H1 (cell line): ENCODE results near the gene PRR7. TPM values are rescaled to one million over a fixed set of nuclear protein-coding genes. Genes with fewer than 3 reads are reported as not detected.

Source experiments
- CTCF ChIA-PET: fragments of 300-600 bp; sonication (Branson Sonifier 250); formaldehyde crosslinking; loops from one replicate; lab custom pipeline; 2021; ENCODE audit not compliant: partially characterized antibody; lab: Charles Lee
- POLR2A ChIA-PET: fragments of 300-600 bp; sonication (Branson Sonifier 250); formaldehyde crosslinking; loops from one replicate; lab custom pipeline; 2021; ENCODE audit warnings: inconsistent platforms; ENCODE audit not compliant: partially characterized antibody; lab: Charles Lee
- DNase-seq, 2 experiments: peaks; one replicate each; pipeline versions ENCODE4 v3.0.0 to v3.0.0-alpha.2; 2010 to 2022; ENCODE audit warnings: low spot score in 2 of 2, low read depth in 1 of 2, mixed read lengths in 1 of 2
- FAIRE-seq: peaks from 2 replicates; lab custom pipeline; 2011; peaks lifted over from hg19 to GRCh38; lab: Jason Lieb, UNC
- H2AFZ ChIP-seq: 2 replicates; pipeline ENCODE4 v1.8.1; 2012; ENCODE audit warnings: low read length, inconsistent platforms
- H2AK5ac ChIP-seq: 2 replicates; pipeline ENCODE4 v1.6.1; 2013; ENCODE audit warnings: low read depth, low read length
- H2BK120ac ChIP-seq: replicated peaks from 2 replicates; pipeline ENCODE3; 2013; ENCODE audit warnings: low read depth, low read length, inconsistent platforms
- H2BK12ac ChIP-seq: 2 replicates; pipeline ENCODE4 v1.6.1; 2013; ENCODE audit warnings: low read depth, low read length
- H2BK15ac ChIP-seq: 2 replicates; pipeline ENCODE4 v1.6.1; 2013; ENCODE audit warnings: low read length
- H2BK20ac ChIP-seq: 2 replicates; pipeline ENCODE4 v1.6.1; 2013; ENCODE audit warnings: low read length
- H2BK5ac ChIP-seq: 2 replicates; pipeline ENCODE4 v1.6.1; 2013; ENCODE audit warnings: low read depth, low read length
- H3K14ac ChIP-seq: 2 replicates; pipeline ENCODE4 v1.6.1; 2013; ENCODE audit warnings: inconsistent platforms; ENCODE audit not compliant: insufficient read length
- H3K18ac ChIP-seq: 2 replicates; pipeline ENCODE4 v1.6.1; 2013; ENCODE audit warnings: low read length; ENCODE audit errors: extremely low read depth
- H3K23ac ChIP-seq: 2 replicates; pipeline ENCODE4 v1.6.1; 2013; ENCODE audit warnings: inconsistent platforms; ENCODE audit not compliant: insufficient read length
- H3K23me2 ChIP-seq: 2 replicates; pipeline ENCODE4 v1.6.1; 2013; ENCODE audit warnings: low read depth, low read length
- H3K27ac ChIP-seq: 2 replicates; pipeline ENCODE4 v1.6.1; 2011; ENCODE audit warnings: low read depth, low read length, inconsistent platforms
- H3K27me3 ChIP-seq, 4 experiments: replicated peaks in 1 of 4; 1 replicate in 1 of 4; 2 replicates in 3 of 4; pipeline versions ENCODE4 v1.6.1 to v1.8.1; 2011 to 2013; ENCODE audit warnings: low read length in 3 of 4, mild to moderate bottlenecking in 3 of 4, inconsistent platforms in 2 of 4, mixed read lengths in 2 of 4, moderate library complexity in 1 of 4; ENCODE audit not compliant: control insufficient read depth in 3 of 4, insufficient read depth in 3 of 4; ENCODE audit errors: extremely low read depth in 1 of 4
- H3K36me3 ChIP-seq, 4 experiments: 2 replicates each; pipeline versions ENCODE4 v1.6.1 to v1.8.1; 2011 to 2013; ENCODE audit warnings: mild to moderate bottlenecking in 4 of 4, low read length in 3 of 4, moderate library complexity in 2 of 4, control low read depth in 1 of 4, inconsistent platforms in 1 of 4; ENCODE audit not compliant: insufficient read depth in 4 of 4, control insufficient read depth in 2 of 4
- H3K4ac ChIP-seq: replicated peaks from 2 replicates; pipeline ENCODE3; 2013; ENCODE audit warnings: low read length, low read depth, mixed read lengths, inconsistent platforms; ENCODE audit not compliant: insufficient read length
- H3K4me1 ChIP-seq, 4 experiments: replicated peaks in 1 of 4; 1 replicate in 1 of 4; 2 replicates in 3 of 4; pipeline versions ENCODE4 v1.6.1 to v1.8.1; 2011 to 2013; ENCODE audit warnings: low read length in 3 of 4, inconsistent platforms in 2 of 4, mixed read lengths in 1 of 4; ENCODE audit not compliant: insufficient read depth in 4 of 4, control insufficient read depth in 3 of 4
- H3K4me2 ChIP-seq, 2 experiments: 2 replicates each; pipeline versions ENCODE4 v1.6.1 to v1.8.1; 2011 to 2013; ENCODE audit warnings: low read depth in 2 of 2, low read length in 2 of 2, control low read depth in 1 of 2, inconsistent platforms in 1 of 2, mild to moderate bottlenecking in 1 of 2; ENCODE audit not compliant: insufficient read depth in 1 of 2
- H3K4me3 ChIP-seq, 4 experiments: fragments of 200-600, 300-600 bp in 1 of 4; sonication (generic), shearing (Covaris generic), sonication (Bioruptor Twin) in 1 of 4; 2 replicates each; pipeline versions ENCODE4 v1.5.1 to v1.8.1; 2011 to 2016; ENCODE audit warnings: low read length in 4 of 4, low read depth in 3 of 4, control low read depth in 2 of 4, inconsistent platforms in 2 of 4, mild to moderate bottlenecking in 2 of 4, mixed read lengths in 1 of 4, moderate library complexity in 1 of 4; ENCODE audit not compliant: insufficient read depth in 2 of 4; ENCODE audit errors: extremely low read depth in 1 of 4
- H3K56ac ChIP-seq: replicated peaks from 2 replicates; pipeline ENCODE3; 2013; ENCODE audit warnings: low read depth, mild to moderate bottlenecking, mixed read lengths, low read length, inconsistent platforms; ENCODE audit not compliant: insufficient read length
- H3K79me1 ChIP-seq: 2 replicates; pipeline ENCODE4 v1.6.1; 2013; ENCODE audit warnings: low read depth, low read length, control low read depth
- H3K79me2 ChIP-seq, 2 experiments: 2 replicates each; pipeline versions ENCODE4 v1.6.1 to v1.8.1; 2012 to 2013; ENCODE audit warnings: low read length in 2 of 2, mild to moderate bottlenecking in 2 of 2, inconsistent platforms in 1 of 2; ENCODE audit not compliant: insufficient read depth in 2 of 2, control insufficient read depth in 1 of 2
- H3K9ac ChIP-seq, 4 experiments: replicated peaks in 1 of 4; 1 replicate in 1 of 4; 2 replicates in 3 of 4; pipeline versions ENCODE4 v1.6.1 to v1.8.1; 2011 to 2013; ENCODE audit warnings: low read depth in 3 of 4, low read length in 3 of 4, control low read depth in 2 of 4, mild to moderate bottlenecking in 2 of 4, moderate library complexity in 2 of 4, inconsistent platforms in 1 of 4; ENCODE audit errors: extremely low read depth in 1 of 4
- H3K9me3 ChIP-seq, 2 experiments: 2 replicates each; pipeline versions ENCODE4 v1.6.1 to v1.8.1; 2012 to 2013; ENCODE audit warnings: mild to moderate bottlenecking in 2 of 2, moderate library complexity in 2 of 2, control low read depth in 1 of 2, inconsistent platforms in 1 of 2, low read depth in 1 of 2, low read length in 1 of 2, mixed read lengths in 1 of 2; ENCODE audit not compliant: insufficient read depth in 2 of 2
- H4K20me1 ChIP-seq, 2 experiments: replicated peaks in 1 of 2; 2 replicates each; pipeline versions ENCODE3 to v1.8.1; 2011 to 2013; ENCODE audit warnings: inconsistent platforms in 2 of 2, low read length in 2 of 2, mild to moderate bottlenecking in 1 of 2; ENCODE audit not compliant: insufficient read depth in 2 of 2, control insufficient read depth in 1 of 2
- H4K5ac ChIP-seq: 2 replicates; pipeline ENCODE4 v1.6.1; 2013; ENCODE audit warnings: low read length, low read depth, mixed read lengths, inconsistent platforms; ENCODE audit not compliant: insufficient read length
- H4K8ac ChIP-seq: 2 replicates; pipeline ENCODE4 v1.8.0; 2013; ENCODE audit warnings: mild to moderate bottlenecking, moderate library complexity, low read length, inconsistent platforms; ENCODE audit not compliant: insufficient read depth; ENCODE audit errors: extremely low read depth
- H4K91ac ChIP-seq: replicated peaks from 2 replicates; pipeline ENCODE3; 2013; ENCODE audit warnings: low read length, mixed read lengths, inconsistent platforms; ENCODE audit not compliant: insufficient read length
- BACH1 ChIP-seq: IDR thresholded peaks from 2 replicates; pipeline ENCODE4 v1.6.1; 2012; ENCODE audit warnings: low read length, improper control_type of control experiment
- CEBPB ChIP-seq: IDR thresholded peaks from 2 replicates; pipeline ENCODE4 v1.6.1; 2012; ENCODE audit warnings: low read depth, low read length
- SIN3A ChIP-seq, 2 experiments: IDR thresholded peaks in 1 of 2; conservative IDR thresholded peaks in 1 of 2; 2 replicates each; pipeline ENCODE4 v1.6.1; 2011 to 2012; ENCODE audit warnings: low read length in 2 of 2, improper control_type of control experiment in 1 of 2, low read depth in 1 of 2, mild to moderate bottlenecking in 1 of 2
- WGBS, 2 experiments: shearing (Covaris generic) in 1 of 2; methylation state at CpG; one replicate each; pipeline versions ENCODE4 v1.1.6 to v1.1.7; 2013 to 2015; ENCODE audit warnings: low lambda C conversion rate in 2 of 2, mixed read lengths in 2 of 2, inconsistent platforms in 1 of 2, low coverage in 1 of 2, missing lambda C conversion rate in 1 of 2; ENCODE audit not compliant: insufficient replicate concordance in 2 of 2, insufficient coverage in 1 of 2, insufficient read length in 1 of 2; ENCODE audit errors: extremely low coverage in 1 of 2, missing lambda C conversion rate in 1 of 2; 5-methylcytosine and 5-hydroxymethylcytosine counted together
- polyA plus RNA-seq, 7 experiments: library from polyadenylated mRNA; depleted of rRNA in 3 of 7; stranded (reverse) in 5 of 7; unstranded in 2 of 7; fragments of >200 nt in 5 of 7; fragments of 200-250 nt in 2 of 7; gene quantifications; 1 replicate in 5 of 7; 2 replicates in 1 of 7; 4 replicates in 1 of 7; pipeline versions ENCODE4 v1.2.1 to v1.2.3, GENCODE V29; 2011 to 2013; ENCODE audit warnings: missing spikeins in 2 of 7, mixed read lengths in 2 of 7
- total RNA-seq: library from RNA; stranded (reverse); fragmentation: NEBNext Ultra II Directional; extraction: Animal tissue kit (Norgen Biotek cat#: 25700); gene quantifications from 2 replicates; pipeline ENCODE4 v1.2.1, GENCODE V29; 2021

PRR7 gene
- total and polyA plus RNA-seq, 2 of the 8 experiments (the other 6 are each of a cell fraction or from before 2014, with no cell fraction given): 8.0 to 11.8 TPM

DNA sequence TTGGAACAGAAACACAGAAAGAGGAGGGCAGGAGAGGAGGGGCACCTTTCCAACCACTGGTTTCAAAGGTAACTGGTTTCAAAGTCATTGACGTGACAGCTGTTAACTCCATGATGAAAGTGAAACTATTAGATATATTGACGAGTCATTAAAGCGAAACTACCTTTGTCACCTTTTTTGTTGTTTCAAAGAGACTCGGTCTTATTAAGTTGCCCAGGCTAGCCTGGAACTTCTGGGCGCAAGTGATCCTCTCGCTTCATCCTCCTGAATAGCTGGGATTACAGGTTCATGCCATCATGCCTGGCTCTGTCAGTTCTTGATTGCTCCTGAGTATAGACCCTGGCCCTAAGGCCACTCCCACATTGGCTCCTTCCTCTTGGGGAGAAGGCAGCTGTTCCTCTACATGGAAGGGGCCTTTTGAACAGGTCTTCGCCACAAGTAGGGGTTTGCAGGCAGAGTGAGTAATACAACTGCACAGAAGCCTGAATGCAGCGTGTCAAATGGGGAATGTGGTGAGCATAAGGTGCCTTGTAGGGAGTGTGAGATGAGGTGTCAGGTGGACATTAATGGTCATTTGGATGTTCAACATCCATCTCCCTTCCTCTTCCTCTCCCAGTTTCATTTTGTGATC lies 33.9 kb upstream of the PRR7 start:
- Histone ChIP-seq H3K27ac (no peak overlapping the region), H3K4me1 (no peaks in the 10 kb centered on the region; a peak in 1 of 7 replicates), H3K36me3 (no peaks in the 10 kb centered on the region), H3K27me3 (peaks cover 0 to 14% (median 2%) of the 10 kb centered on the region in 4 experiments; a peak in 5 of 7 replicates), H3K23ac (no peak overlapping the region), H2BK15ac (no peak overlapping the region), H3K4me2 (no peak overlapping the region), H3K4me3 (no peak overlapping the region), H4K91ac (no peak overlapping the region), H3K23me2 (no peaks in the 10 kb centered on the region), H2BK20ac (no peak overlapping the region), H3K14ac (no peak overlapping the region), H3K56ac (no peak overlapping the region), H2AFZ (no peak overlapping the region), H2BK12ac (no peak overlapping the region), H4K8ac (no peak overlapping the region; the same call in 1 of the 2 replicates), H2BK5ac (no peak overlapping the region), H2BK120ac (no peak overlapping the region), H3K9ac (no peak overlapping the region; a peak in 1 of 7 replicates), H3K18ac (no peak overlapping the region), H3K79me1 (no peaks in the 10 kb centered on the region), H4K20me1 (no peaks in the 10 kb centered on the region), H3K4ac (no peak overlapping the region), H4K5ac (no peak overlapping the region), H3K9me3 (no peaks in the 10 kb centered on the region), H2AK5ac (no peak overlapping the region), H3K79me2 (no peaks in the 10 kb centered on the region)
- TF ChIP-seq CEBPB (no peak), SIN3A (conservative IDR thresholded peaks at IDR 0.05 in 1 of 2, IDR thresholded peaks at IDR 0.05 in 1 of 2; ENCODE audit: low read depth in 1 of 2, low read length in 2 of 2) (no peak), BACH1 (0 out of 2 replicates have a peak, but pooled peaks have one; percentile 20)
- 94% methylated on average over 8 of the region's 8 CpGs; no CpG with 5 or more reads in 1 of the 2 experiments for WGBS, 2 experiments
- FAIRE-seq (no peak), DNase-seq (no peak)
- CTCF ChIA-PET: interaction anchor here (0.7 to 2.1 kb wide), 6 partner anchors 9 to 103 kb away, joined by 3 to 7 read pairs (median 4); no protein-coding TSS in a partner anchor
- POLR2A ChIA-PET: interaction anchor here (0.6 to 24.2 kb wide), 5 partner anchors 10 to 137 kb away, joined by 3 to 460 read pairs (median 6); partner anchors contain the start of genes GRK6 and PRR7
